ENCODE measurements around the gene OR13J1. TPM values are rescaled to one million over a fixed set of nuclear protein-coding genes. Genes with fewer than 3 reads are reported as not detected.

OR13J1 gene
- total RNA-seq, 1 donor from 2014 or later = not detected

GRCh38 chr9:35856206-35856605 lies 14.0 kb downstream of the OR13J1 start:
- H3K36me3 ChIP-seq = peaks cover 14% of the 10 kb centered on the region
- TF ChIP-seq, protein P1, sequence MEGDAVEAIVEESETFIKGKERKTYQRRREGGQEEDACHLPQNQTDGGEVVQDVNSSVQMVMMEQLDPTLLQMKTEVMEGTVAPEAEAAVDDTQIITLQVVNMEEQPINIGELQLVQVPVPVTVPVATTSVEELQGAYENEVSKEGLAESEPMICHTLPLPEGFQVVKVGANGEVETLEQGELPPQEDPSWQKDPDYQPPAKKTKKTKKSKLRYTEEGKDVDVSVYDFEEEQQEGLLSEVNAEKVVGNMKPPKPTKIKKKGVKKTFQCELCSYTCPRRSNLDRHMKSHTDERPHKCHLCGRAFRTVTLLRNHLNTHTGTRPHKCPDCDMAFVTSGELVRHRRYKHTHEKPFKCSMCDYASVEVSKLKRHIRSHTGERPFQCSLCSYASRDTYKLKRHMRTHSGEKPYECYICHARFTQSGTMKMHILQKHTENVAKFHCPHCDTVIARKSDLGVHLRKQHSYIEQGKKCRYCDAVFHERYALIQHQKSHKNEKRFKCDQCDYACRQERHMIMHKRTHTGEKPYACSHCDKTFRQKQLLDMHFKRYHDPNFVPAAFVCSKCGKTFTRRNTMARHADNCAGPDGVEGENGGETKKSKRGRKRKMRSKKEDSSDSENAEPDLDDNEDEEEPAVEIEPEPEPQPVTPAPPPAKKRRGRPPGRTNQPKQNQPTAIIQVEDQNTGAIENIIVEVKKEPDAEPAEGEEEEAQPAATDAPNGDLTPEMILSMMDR (IDR thresholded peaks at IDR 0.05; ENCODE audit: borderline replicate concordance) = no peak
- H3K27me3 ChIP-seq (ENCODE audit: low read depth) = no peaks in the 10 kb centered on the region

GRCh38 chr9:35854091-35854762 lies 16.0 kb downstream of the OR13J1 start:
- no peaks in the 10 kb centered on the region for H3K27me3 ChIP-seq (ENCODE audit: low read depth)
- no peak overlapping the region for H3K27ac ChIP-seq (replicated peaks)
- TF ChIP-seq, protein P1 (IDR thresholded peaks at IDR 0.05; ENCODE audit: borderline replicate concordance) = no peak
- H3K4me3 ChIP-seq = no peak overlapping the region
- peaks cover 1% of the 10 kb centered on the region for H3K4me1 ChIP-seq
- DNase-seq = no peak
- intact Hi-C loops (cut with micrococcal nuclease) = no loop called here
- H3K9me3 ChIP-seq (replicated peaks) = no peaks in the 10 kb centered on the region
- peaks cover 14% of the 10 kb centered on the region for H3K36me3 ChIP-seq

More at GRCh38 chr9:35856206-35856605, 14.0 kb downstream of the OR13J1 start:
- Histone ChIP-seq H3K4me3 (no peak overlapping the region), H3K27ac (replicated peaks) (no peak overlapping the region), H3K4me1 (peaks cover 13% of the 10 kb centered on the region), H3K9me3 (replicated peaks) (no peaks in the 10 kb centered on the region)
- intact Hi-C loops (cut with micrococcal nuclease) = no loop called here
- no peak for DNase-seq

DNA sequence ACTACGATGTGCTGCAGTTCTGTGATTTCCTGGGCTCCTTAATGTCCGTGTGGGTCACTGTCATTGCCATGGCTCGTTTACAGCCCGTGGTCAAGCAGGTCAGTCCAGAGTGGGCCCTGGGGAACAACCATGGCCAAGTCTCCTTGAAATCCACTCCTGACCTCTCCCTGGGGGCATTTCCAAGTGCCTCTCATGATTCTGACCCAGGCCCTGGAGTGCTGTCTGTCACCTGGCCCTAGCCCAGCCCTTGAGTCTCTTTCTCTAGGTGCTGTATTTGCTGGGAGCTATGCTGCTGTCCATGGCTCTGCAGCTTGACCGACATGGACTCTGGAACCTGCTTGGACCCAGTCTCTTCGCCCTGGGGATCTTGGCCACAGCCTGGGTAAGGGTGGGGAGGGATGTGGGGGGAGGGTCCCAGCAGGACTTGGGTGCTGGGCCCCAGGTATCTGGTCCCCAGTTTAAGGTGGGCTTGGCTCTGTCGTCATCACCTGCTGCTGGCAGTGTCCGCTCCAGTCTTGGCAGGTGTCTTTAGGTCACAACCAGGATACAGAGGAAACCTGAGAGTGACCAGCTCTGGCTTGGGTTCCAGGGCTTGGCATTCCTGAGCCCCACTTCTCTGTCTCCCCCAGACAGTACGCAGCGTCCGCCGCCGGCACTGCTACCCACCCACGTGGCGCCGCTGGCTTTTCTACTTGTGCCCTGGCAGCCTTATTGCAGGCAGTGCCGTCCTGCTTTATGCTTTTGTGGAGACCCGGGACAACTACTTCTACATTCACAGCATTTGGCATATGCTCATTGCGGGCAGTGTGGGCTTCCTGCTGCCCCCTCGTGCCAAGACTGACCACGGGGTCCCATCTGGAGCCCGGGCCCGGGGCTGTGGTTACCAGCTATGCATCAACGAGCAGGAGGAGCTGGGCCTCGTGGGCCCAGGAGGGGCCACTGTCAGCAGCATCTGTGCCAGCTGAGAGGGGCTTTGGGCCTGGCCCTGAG lies 17.0 kb downstream of the OR13J1 start:
- H3K27ac ChIP-seq (replicated peaks) = no peak overlapping the region
- TF ChIP-seq, protein P1 (IDR thresholded peaks at IDR 0.05; ENCODE audit: borderline replicate concordance) = no peak
- no peak overlapping the region for H3K4me3 ChIP-seq
- peaks cover 14% of the 10 kb centered on the region for H3K36me3 ChIP-seq
- H3K4me1 ChIP-seq = peaks cover 7% of the 10 kb centered on the region
- H3K27me3 ChIP-seq (ENCODE audit: low read depth) = no peaks in the 10 kb centered on the region
- no peak for DNase-seq
- no peaks in the 10 kb centered on the region for H3K9me3 ChIP-seq (replicated peaks)
- intact Hi-C loops (cut with micrococcal nuclease) = no loop called here

GRCh38 chr9:35852267-35852815 lies 17.9 kb downstream of the OR13J1 start:
- Histone ChIP-seq H3K9me3 (replicated peaks) (no peaks in the 10 kb centered on the region), H3K36me3 (peaks cover 16% of the 10 kb centered on the region), H3K27me3 (ENCODE audit: low read depth) (no peaks in the 10 kb centered on the region), H3K4me1 (peaks cover 16% of the 10 kb centered on the region), H3K4me3 (no peak overlapping the region), H3K27ac (replicated peaks) (no peak overlapping the region)
- TF ChIP-seq, protein P1 (IDR thresholded peaks at IDR 0.05; ENCODE audit: borderline replicate concordance) = no peak
- intact Hi-C loops (cut with micrococcal nuclease) = no loop called here
- no peak for DNase-seq

DNA sequence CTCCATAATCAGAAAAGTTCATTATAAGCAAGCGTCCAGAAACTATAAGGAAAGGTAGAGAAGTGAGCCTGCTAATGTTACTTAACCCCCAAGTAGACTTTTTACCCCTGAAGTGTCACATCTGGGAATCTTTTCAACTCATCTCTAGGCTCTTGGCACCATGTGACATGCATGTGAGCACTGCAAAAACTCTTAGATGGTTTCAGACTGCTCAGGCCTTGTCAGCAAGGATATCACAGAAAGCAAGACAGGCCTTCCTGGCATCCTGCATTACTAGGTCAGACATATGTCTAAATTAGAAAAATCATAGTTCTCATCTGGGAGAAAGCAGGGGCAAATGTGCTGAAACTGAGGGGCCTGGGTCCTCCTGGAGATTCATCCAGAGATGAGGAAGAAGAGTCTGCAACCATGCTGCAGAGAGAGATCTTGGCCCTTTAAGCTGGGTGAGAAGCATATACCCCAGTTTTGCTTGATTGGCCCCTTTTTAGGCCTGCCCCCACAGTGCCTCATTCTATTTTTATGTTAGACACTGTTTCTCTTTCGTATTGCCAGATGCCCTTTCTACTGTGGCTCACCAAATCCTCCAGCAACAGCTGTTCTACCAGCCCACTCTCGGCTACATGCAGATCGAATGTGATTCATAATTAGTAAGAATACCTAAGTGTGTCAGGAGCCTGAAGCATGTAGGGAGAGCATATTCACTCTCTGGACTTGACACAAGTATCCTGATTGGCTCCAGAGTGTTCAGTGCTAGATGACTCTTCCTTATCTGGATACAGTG lies 22.2 kb downstream of the OR13J1 start:
- DNase-seq = no peak
- Histone ChIP-seq H3K36me3 (peaks cover 11% of the 10 kb centered on the region), H3K27ac (replicated peaks) (peak overlapping the region; percentile 68), H3K27me3 (ENCODE audit: low read depth) (no peaks in the 10 kb centered on the region), H3K4me3 (no peak overlapping the region), H3K9me3 (replicated peaks) (no peaks in the 10 kb centered on the region), H3K4me1 (peaks cover 46% of the 10 kb centered on the region)
- intact Hi-C loops (cut with micrococcal nuclease) = no loop called here
- TF ChIP-seq, protein P1 (IDR thresholded peaks at IDR 0.05; ENCODE audit: borderline replicate concordance) = no peak

Data from left ventricle myocardium inferior (tissue), 1 donor.